HG03064 (cell line): Measurements from ENCODE around the gene SH3RF2.
A peak's percentile ranks its signal among the peaks of the same experiment; 100 is the strongest.
"Not testable (repeated sequence)": the region's sequence is repeated elsewhere in the genome, so short reads cannot be mapped to it uniquely, and the experiment has no call there.

Source experiments
- ATAC-seq: cut with Tn5 transposase; IDR thresholded peaks from one replicate; pipeline ENCODE4 v1.9.1; 2021; ENCODE audit warnings: low read depth; ENCODE audit not compliant: unreplicated experiment

Gene SH3RF2

GRCh38 chr5:145947581-145947980, 11.2 kb downstream of the SH3RF2 start:
- ATAC-seq, result no peak

- no peak for ATAC-seq
These were observed 11.7 kb downstream of the SH3RF2 start for GRCh38 chr5:145948047-145948446.

GRCh38 chr5:145948921-145949320, 12.5 kb downstream of the SH3RF2 start:
- no peak for ATAC-seq

- ATAC-seq, result no peak
These were observed 13.1 kb downstream of the SH3RF2 start for GRCh38 chr5:145949474-145949873.

GRCh38 chr5:145951071-145951470, 14.7 kb downstream of the SH3RF2 start:
- no peak for ATAC-seq

GRCh38 chr5:145953202-145953601, 16.8 kb downstream of the SH3RF2 start:
- ATAC-seq, result no peak

- ATAC-seq, result not testable (repeated sequence)
These were observed 17.8 kb downstream of the SH3RF2 start for GRCh38 chr5:145954140-145954539.

GRCh38 chr5:145957388-145957787, 21.0 kb downstream of the SH3RF2 start:
- ATAC-seq, result no peak

GRCh38 chr5:145958436-145958835, 22.1 kb downstream of the SH3RF2 start:
- ATAC-seq, result no peak

- ATAC-seq, result no peak
These were observed 23.8 kb downstream of the SH3RF2 start for GRCh38 chr5:145960166-145960565.

GRCh38 chr5:145960848-145961600, 24.6 kb downstream of the SH3RF2 start:
- ATAC-seq, result no peak

- no peak for ATAC-seq
These were observed 25.6 kb downstream of the SH3RF2 start for GRCh38 chr5:145962001-145962400.

- not testable (repeated sequence) for ATAC-seq
These were observed 27.6 kb downstream of the SH3RF2 start for GRCh38 chr5:145964008-145964407.

- no peak for ATAC-seq
These were observed 29.4 kb downstream of the SH3RF2 start for GRCh38 chr5:145965804-145966203.

GRCh38 chr5:145967296-145967695, 30.9 kb downstream of the SH3RF2 start:
- ATAC-seq, result no peak

- ATAC-seq, result no peak
These were observed 32.8 kb downstream of the SH3RF2 start for GRCh38 chr5:145968970-145969713.

- ATAC-seq, result no peak
These were observed 33.3 kb downstream of the SH3RF2 start for GRCh38 chr5:145969714-145970092.

- ATAC-seq, result no peak
These were observed 34.7 kb downstream of the SH3RF2 start for GRCh38 chr5:145971108-145971507.

GRCh38 chr5:145971701-145972100, 35.3 kb downstream of the SH3RF2 start:
- no peak for ATAC-seq

GRCh38 chr5:145975001-145975360, 38.6 kb downstream of the SH3RF2 start:
- no peak for ATAC-seq

GRCh38 chr5:145975361-145976066, 39.1 kb downstream of the SH3RF2 start:
- peak; percentile 46 for ATAC-seq
